Urothelium cell line (cell line): ENCODE results near the gene MXD1.
"Not testable (repeated sequence)": the region's sequence is repeated elsewhere in the genome, so short reads cannot be mapped to it uniquely, and the experiment has no call there.

Experiments
- DNase-seq: peaks from one replicate; pipeline ENCODE4 v3.0.0; 2011; ENCODE audit warnings: low spot score, mixed read lengths
- FAIRE-seq: peaks from 2 replicates; lab custom pipeline; 2011; peaks lifted over from hg19 to GRCh38; lab: Jason Lieb, UNC

The MXD1 gene

GRCh38 chr2:69950671-69951070, 35.8 kb downstream of the MXD1 start:
- not testable (repeated sequence) for FAIRE-seq, DNase-seq

DNA sequence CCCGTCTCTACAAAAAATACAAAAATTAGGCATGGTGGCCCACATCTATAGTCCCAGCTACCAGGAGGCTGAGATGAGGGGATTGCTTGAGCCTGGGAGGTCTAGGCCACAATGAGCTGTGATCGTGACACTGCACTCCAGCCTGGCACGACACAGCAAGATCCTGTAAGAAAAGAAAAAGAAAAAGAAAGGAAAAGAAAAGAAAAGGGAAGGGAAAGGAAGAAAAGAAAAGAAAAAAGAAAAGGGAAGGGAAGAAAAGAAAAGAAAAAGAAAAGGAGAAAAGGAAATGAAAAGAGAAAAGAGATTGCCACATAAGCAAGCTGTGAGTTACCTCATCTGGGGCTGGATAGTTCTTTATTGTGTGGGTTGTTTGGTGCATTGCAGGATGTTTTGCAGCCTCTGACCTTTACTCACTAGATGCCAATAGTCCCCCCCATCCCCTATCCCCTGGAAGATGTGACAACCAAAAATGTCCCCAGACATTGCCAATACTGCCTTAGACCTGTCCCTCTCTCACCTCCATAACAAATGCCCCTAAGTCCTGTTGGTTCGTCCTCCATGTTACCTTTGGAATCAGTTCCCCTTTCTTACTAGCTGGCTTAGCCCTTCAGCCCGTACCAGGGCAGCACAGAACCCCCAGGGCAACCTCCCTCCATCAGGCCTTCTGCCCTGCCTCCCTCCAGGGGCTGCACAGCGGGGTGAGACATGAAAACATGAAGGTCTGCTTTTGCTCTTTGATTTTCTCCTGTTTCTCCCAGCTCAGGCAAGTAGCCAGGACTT, 37.6 kb downstream of the MXD1 start:
- DNase-seq (no peak), FAIRE-seq (no peak)

DNA sequence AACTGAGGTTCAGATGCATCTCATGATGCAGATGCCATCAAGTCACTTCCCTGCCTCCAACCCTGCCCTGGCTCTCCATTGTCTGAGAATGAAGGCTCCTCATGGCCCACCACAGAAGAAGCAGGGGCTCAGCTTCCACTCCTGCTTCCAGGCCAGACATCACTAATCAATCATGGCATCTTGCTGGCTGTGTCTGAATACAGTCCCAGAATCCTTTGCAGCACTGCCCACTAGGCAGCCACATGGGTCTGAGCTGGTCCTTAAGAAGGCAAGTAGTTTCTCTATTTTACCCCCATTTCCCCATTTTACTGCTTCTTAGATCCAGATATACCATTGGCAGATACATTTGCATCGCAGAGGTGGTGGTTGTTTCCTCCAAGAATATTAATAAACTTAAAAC, 39.2 kb downstream of the MXD1 start:
- DNase-seq (no peak), FAIRE-seq (no peak)

- FAIRE-seq (no peak), DNase-seq (no peak)
Measured at GRCh38 chr2:69955029-69955428, 40.1 kb downstream of the MXD1 start.

- DNase-seq, result no peak
- FAIRE-seq, result no peak
Measured at GRCh38 chr2:69956475-69956979, 41.6 kb downstream of the MXD1 start.

GRCh38 chr2:69957965-69958364, 43.1 kb downstream of the MXD1 start:
- no peak for FAIRE-seq

DNA sequence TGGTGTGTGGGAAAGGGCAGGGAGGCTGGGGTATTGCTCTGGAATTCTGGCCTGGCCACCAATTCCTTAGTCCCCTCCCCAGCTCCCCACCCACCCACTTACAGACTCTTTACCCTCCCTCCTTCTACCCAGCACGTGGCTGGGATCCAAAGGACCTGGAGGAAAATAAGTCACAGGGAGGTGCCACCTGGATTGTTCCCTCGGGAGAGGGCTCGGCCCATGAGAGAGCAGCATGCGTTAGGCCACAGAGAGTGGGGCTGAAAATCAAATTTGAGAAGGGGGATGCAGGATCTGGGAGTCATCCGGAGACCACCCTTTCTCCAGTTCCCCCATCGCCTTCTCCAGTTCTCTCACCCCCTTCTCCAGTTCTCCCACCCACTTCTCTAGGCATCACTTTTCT, 43.6 kb downstream of the MXD1 start:
- FAIRE-seq, result no peak

More at GRCh38 chr2:69957965-69958364, 43.1 kb downstream of the MXD1 start:
- no peak for DNase-seq

GRCh38 chr2:69959425-69959824, 44.5 kb downstream of the MXD1 start:
- no peak for DNase-seq
- peak; percentile 40 for FAIRE-seq

More for the DNA sequence above, 43.6 kb downstream of the MXD1 start:
- no peak for DNase-seq

DNA sequence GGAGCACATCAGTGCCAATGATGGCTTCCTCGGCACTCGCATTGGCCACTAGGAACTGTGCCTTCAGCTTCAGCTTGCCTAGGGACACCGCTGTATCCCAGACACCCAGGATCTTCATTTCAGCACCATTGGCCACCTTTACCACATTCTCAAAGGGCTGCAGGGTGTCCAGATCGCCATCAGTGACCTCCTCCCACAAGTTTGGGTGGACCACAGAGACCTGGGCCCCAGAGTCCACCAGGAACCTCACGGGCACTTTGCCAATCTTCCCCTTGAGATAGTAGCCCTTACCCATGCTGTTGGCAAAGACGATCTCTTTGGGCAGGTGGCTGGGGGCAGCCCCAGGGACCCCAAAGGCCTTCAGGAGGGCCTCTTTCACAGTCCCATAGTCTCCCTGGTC, 45.9 kb downstream of the MXD1 start:
- no peak for DNase-seq
- FAIRE-seq, result no peak

DNA sequence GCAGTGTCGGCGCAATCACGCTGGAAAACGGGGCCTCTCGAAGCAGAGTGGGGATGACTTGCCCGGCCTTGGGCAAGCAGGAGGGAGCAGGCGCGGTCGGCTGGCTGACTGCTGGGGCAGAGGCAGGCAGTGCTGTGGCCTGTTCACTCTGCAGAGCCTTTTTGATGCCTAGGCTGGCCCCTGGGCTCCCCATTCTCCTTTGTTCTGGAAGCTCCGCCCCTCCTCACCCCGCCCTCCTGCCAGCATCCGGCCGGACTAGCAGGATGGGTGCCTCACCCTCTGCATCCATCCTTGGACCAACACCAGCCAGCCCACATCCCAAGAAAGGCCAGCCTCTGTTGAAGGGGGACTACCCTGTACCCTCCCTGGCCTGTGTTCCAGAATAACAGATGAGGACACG, 46.6 kb downstream of the MXD1 start, which contains the start of gene ASPRV1:
Gene ASPRV1 (minus strand): TSS at position 136 of the 400 bp plus-strand sequence. CDS start 195 bp downstream, outside the sequence.
- DNase-seq (no peak), FAIRE-seq (peak; percentile 9)

DNA sequence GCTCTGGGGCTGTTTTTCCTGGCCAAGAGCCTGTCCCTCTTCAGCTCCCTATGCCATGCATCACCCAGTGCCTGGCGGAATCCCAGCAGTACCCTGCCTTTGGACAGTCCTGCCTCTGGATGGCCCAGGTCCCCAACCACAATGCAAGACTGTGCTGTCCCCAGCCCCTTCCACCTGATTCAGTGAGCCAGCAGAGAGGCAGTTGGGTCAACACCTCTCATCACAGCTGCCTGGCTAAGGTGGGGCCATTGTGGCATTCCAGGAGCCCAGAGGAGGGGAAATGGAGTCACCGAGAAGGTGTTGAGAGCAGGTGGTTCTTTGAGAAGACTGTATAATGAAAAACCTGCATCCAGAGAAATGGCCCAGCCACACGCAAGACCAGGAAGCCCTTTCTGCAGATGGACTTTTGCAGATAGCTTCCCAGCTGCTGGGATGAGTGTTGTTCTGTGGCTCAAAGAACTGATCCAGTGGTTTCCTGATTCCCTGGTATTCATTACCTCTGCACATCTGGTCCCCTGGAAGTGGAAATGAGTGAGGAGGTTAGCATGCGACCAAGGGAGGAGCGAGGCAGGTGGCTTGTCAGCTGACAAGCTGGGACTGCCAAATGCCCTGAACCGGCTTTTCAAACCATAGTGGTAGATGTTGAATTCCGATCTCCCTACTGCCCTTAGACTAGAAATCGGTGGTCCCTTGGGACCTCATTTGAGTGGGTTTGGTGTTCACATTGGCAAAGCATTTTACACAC, 48.2 kb downstream of the MXD1 start:
- DNase-seq, result no peak

GRCh38 chr2:69964353-69964841, 49.5 kb downstream of the MXD1 start:
- FAIRE-seq (no peak), DNase-seq (no peak)

More for the DNA sequence above, 48.2 kb downstream of the MXD1 start:
- no peak for FAIRE-seq

- FAIRE-seq, result no peak
- DNase-seq, result no peak
Measured at GRCh38 chr2:69965756-69966445, 51.0 kb downstream of the MXD1 start.

GRCh38 chr2:69966496-69966895, 51.6 kb downstream of the MXD1 start:
- no peak for DNase-seq
- no peak for FAIRE-seq

DNA sequence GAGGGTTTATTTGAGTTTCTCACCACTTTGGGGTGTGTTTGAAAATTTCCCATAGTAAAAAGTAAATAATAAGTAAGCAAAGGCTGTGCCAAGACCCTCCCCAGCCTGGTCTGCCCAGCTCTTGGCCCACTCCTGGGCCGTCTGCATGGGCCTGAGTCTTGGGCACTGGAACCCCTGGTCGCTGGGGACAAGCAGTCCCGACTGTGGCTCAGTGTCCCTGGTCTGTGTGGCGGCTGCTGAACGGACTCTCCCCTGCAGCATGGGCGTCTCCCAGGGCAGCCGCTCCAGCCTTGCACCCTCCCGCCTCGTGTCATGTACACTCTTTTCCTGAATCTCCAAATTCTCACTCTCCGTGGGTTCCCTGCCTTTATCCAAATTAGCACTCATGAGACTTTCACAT, 53.7 kb downstream of the MXD1 start:
- DNase-seq (no peak), FAIRE-seq (no peak)

- DNase-seq (no peak), FAIRE-seq (no peak)
Measured at GRCh38 chr2:69969126-69969983, 54.4 kb downstream of the MXD1 start.

GRCh38 chr2:69969991-69970390, 55.1 kb downstream of the MXD1 start:
- no peak for FAIRE-seq
- no peak for DNase-seq

DNA sequence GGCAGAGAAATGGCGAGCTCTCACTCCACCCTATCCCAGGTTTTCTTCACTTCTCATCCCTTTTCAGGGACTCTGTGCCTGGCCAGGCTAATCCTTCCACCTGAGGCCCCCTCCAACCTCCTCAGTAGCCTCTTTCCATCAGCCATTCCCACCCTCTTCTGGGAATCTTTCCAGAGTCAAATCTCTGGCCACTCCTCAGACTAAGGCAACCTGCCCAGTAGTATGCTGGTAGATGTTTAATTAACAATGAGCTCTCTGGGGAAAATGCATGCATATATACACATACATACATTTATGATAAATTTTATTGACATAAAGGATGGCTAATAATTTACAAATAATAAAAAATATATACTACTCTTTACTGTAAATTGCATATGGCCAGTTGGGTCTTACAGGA, 57.9 kb downstream of the MXD1 start:
- DNase-seq (no peak), FAIRE-seq (no peak)

- FAIRE-seq, result no peak
Measured at GRCh38 chr2:69973335-69973735, 58.4 kb downstream of the MXD1 start.

More at GRCh38 chr2:69973335-69973735, 58.4 kb downstream of the MXD1 start:
- no peak for DNase-seq
